Left lobe of liver (tissue), 2 donors: Measurements from ENCODE around the gene TRAF3IP3. TPM values are rescaled to one million over a fixed set of nuclear protein-coding genes. Genes with fewer than 3 reads are reported as not detected.
A peak's percentile ranks its signal among the peaks of the same experiment; 100 is the strongest.
"Not testable (repeated sequence)": the region's sequence is repeated elsewhere in the genome, so short reads cannot be mapped to it uniquely, and the experiment has no call there.

Source experiments
- ATAC-seq: fragments of 200-7000 bp; cut with Tn5 transposase; one replicate; pipeline ENCODE4 v1.9.1; 2020; ENCODE audit warnings: mild to moderate bottlenecking, moderate library complexity
- DNase-seq: peaks from one replicate; pipeline ENCODE4 v3.0.0-alpha.2; 2020; ENCODE audit warnings: low spot score
- total RNA-seq: library from RNA; stranded (reverse); gene quantifications from one replicate; pipeline ENCODE4 v1.2.1, GENCODE V29; 2021
- donor health status: DM: no; HTN: no; CAD: no; lungs with moderate emphysema.
- donor health status: DM: no; HTN: yes; CAD: no.

Gene TRAF3IP3
- total RNA-seq, 1 donor from 2014 or later = 1.4 TPM

GRCh38 chr1:209791920-209792319 lies 36.1 kb downstream of the TRAF3IP3 start:
- no peak for DNase-seq

GRCh38 chr1:209793711-209794110 lies 37.9 kb downstream of the TRAF3IP3 start:
- DNase-seq, ATAC-seq: not testable (repeated sequence)

More at GRCh38 chr1:209791920-209792319, 36.1 kb downstream of the TRAF3IP3 start:
- ATAC-seq = no peak

GRCh38 chr1:209797978-209798639 lies 42.3 kb downstream of the TRAF3IP3 start:
- DNase-seq (no peak), ATAC-seq (no peak)

- DNase-seq (peak; percentile 97), ATAC-seq (peak; percentile 78)
These were observed 45.4 kb downstream of the TRAF3IP3 start for GRCh38 chr1:209800984-209801834.

- ATAC-seq (peak; percentile 65), DNase-seq (peak; percentile 76)
These were observed 46.4 kb downstream of the TRAF3IP3 start for GRCh38 chr1:209802117-209802779.

GRCh38 chr1:209802780-209803152 lies 46.9 kb downstream of the TRAF3IP3 start:
- ATAC-seq (no peak), DNase-seq (no peak)

- ATAC-seq (no peak), DNase-seq (no peak)
These were observed 47.7 kb downstream of the TRAF3IP3 start for GRCh38 chr1:209803568-209803967.

GRCh38 chr1:209805341-209805781 lies 49.5 kb downstream of the TRAF3IP3 start:
- no peak for DNase-seq
- no peak for ATAC-seq

GRCh38 chr1:209805875-209806760 lies 50.3 kb downstream of the TRAF3IP3 start, which contains the start of gene IRF6:
Gene IRF6 (minus strand): TSS chr1:209806142. CDS start chr1:209801413, 4,729 bp downstream.
- ATAC-seq (peak; percentile 82), DNase-seq (peak; percentile 95)

GRCh38 chr1:209807509-209807908 lies 51.7 kb downstream of the TRAF3IP3 start:
- no peak for DNase-seq
- ATAC-seq = no peak

- DNase-seq = no peak
- ATAC-seq = no peak
These were observed 52.3 kb downstream of the TRAF3IP3 start for GRCh38 chr1:209808059-209808581.

- ATAC-seq (no peak), DNase-seq (no peak)
These were observed 53.8 kb downstream of the TRAF3IP3 start for GRCh38 chr1:209809611-209810010.

GRCh38 chr1:209810783-209811182 lies 54.9 kb downstream of the TRAF3IP3 start:
- ATAC-seq = no peak
- DNase-seq = no peak

GRCh38 chr1:209813902-209814301 lies 58.0 kb downstream of the TRAF3IP3 start:
- no peak for ATAC-seq
- DNase-seq = no peak

GRCh38 chr1:209815490-209815889 lies 59.6 kb downstream of the TRAF3IP3 start:
- no peak for DNase-seq
- ATAC-seq = no peak

GRCh38 chr1:209815931-209816341 lies 60.1 kb downstream of the TRAF3IP3 start:
- DNase-seq (no peak), ATAC-seq (no peak)

GRCh38 chr1:209816923-209817322 lies 61.1 kb downstream of the TRAF3IP3 start:
- ATAC-seq (no peak), DNase-seq (no peak)

- DNase-seq (no peak), ATAC-seq (no peak)
These were observed 61.8 kb downstream of the TRAF3IP3 start for GRCh38 chr1:209817691-209818090.

- ATAC-seq (no peak), DNase-seq (no peak)
These were observed 63.2 kb downstream of the TRAF3IP3 start for GRCh38 chr1:209819058-209819457.

GRCh38 chr1:209820986-209821385 lies 65.1 kb downstream of the TRAF3IP3 start:
- no peak for DNase-seq
- no peak for ATAC-seq
